ENCODE measurements around the gene ITM2C.

DNA sequence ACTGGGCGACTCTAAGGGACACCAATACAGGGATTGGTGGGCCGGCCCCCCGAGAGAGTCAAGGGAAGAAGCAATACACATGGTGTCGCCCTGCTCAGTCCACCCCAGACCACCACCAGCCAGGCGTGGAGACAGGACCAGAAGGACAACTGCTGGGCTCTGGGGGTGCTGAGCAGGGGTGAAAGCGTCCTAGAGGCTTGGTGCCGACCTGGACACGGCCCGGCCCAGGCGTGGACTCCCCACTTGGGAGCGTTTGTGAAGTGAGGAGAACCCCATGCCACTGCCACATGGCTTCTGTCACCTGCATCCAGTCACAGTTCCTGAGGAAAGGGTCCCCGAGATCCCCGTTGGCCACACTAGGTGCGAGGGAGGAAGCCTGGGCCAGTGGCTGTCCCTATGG lies 35.4 kb upstream of the ITM2C start:
- no peak for TF ChIP-seq GATA2 (IDR thresholded peaks at IDR 0.05; ENCODE audit: low read depth, low read length)
- TF ChIP-seq GATA3 (IDR thresholded peaks at IDR 0.05; ENCODE audit: low read depth, low read length) = no peak

Data from SH-SY5Y (cell line).